ENCODE data around the gene SCNN1B.

DNA sequence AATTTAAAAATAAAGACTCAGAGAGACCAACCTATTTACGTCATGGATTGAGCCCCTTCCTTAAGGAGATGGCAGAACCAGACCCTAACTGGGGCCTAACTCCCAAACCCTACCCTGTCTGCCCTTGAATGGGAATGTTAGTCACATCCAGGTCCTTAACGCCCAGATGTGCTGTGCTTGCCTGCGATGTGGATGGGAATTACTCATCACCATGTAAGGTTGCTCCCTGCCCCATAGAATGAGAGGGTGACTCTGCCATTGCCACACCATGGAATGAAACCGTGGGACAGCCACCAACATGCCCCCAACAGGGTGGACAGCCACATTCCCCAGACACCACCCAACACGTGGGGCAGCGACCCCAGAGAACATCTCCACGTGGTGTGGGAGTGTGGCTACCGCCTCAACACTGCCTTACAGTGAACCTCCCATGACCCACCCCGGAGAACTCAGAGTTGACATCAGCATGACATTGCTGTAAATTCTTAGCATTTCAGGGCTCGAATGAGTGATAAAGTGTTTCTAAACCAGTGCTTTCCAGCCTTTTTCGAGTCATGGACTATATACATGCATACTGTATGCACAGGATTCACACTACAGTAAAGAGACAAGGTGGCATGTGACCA, 31.8 kb downstream of the SCNN1B start:
- TF ChIP-seq, protein P1, sequence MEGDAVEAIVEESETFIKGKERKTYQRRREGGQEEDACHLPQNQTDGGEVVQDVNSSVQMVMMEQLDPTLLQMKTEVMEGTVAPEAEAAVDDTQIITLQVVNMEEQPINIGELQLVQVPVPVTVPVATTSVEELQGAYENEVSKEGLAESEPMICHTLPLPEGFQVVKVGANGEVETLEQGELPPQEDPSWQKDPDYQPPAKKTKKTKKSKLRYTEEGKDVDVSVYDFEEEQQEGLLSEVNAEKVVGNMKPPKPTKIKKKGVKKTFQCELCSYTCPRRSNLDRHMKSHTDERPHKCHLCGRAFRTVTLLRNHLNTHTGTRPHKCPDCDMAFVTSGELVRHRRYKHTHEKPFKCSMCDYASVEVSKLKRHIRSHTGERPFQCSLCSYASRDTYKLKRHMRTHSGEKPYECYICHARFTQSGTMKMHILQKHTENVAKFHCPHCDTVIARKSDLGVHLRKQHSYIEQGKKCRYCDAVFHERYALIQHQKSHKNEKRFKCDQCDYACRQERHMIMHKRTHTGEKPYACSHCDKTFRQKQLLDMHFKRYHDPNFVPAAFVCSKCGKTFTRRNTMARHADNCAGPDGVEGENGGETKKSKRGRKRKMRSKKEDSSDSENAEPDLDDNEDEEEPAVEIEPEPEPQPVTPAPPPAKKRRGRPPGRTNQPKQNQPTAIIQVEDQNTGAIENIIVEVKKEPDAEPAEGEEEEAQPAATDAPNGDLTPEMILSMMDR (conservative IDR thresholded peaks at IDR 0.05 in 1 of 2, IDR thresholded peaks at IDR 0.05 in 1 of 2; ENCODE audit: low read depth in 1 of 2, low read length in 2 of 2): no peak
- no peak for TF ChIP-seq EZH2 (IDR thresholded peaks at IDR 0.05; ENCODE audit: low read length, missing control alignments)
